IMR-90 (cell line): Measurements from ENCODE around the gene NRIP1. TPM values are rescaled to one million over a fixed set of nuclear protein-coding genes. Genes with fewer than 3 reads are reported as not detected.

Source experiments
- ATAC-seq: fragments of 200-7000 bp; cut with Tn5 transposase; 2 replicates; pipeline ENCODE4 v1.9.1; 2020; ENCODE audit warnings: low read depth, mild to moderate bottlenecking, moderate library complexity
- BruUV-seq: library from RNA; stranded (reverse); fragments of 400-500 nt; replicated peaks from 2 replicates; lab custom pipeline; 2021; lab: Mats Ljungman, UMichigan
- CTCF ChIA-PET: fragments of 300-600 bp; formaldehyde crosslinking; extraction: SDS; loops from one replicate; lab custom pipeline; 2021; ENCODE audit warnings: antibody characterized with exemption; lab: Yijun Ruan, JAX
- POLR2A ChIA-PET: fragments of 300-600 bp; sonication (Branson Sonifier 250); formaldehyde crosslinking; loops from one replicate; lab custom pipeline; 2022; ENCODE audit warnings: antibody characterized with exemption; ENCODE audit not compliant: unreplicated experiment; lab: Charles Lee
- DNase-seq: peaks from one replicate; pipeline ENCODE4 v3.0.0; 2013
- H2AFZ ChIP-seq: replicated peaks from 2 replicates; pipeline ENCODE3; 2013; ENCODE audit warnings: low read length, mild to moderate bottlenecking; ENCODE audit not compliant: poor library complexity
- H2AK5ac ChIP-seq: 2 replicates; pipeline ENCODE4 v1.6.1; 2013; ENCODE audit warnings: low read depth, low read length, inconsistent platforms
- H2AK9ac ChIP-seq: replicated peaks from 2 replicates; pipeline ENCODE3; 2013; ENCODE audit warnings: mild to moderate bottlenecking, low read depth, low read length, moderate library complexity; ENCODE audit not compliant: poor library complexity
- H2BK120ac ChIP-seq: 2 replicates; pipeline ENCODE4 v1.6.1; 2013; ENCODE audit warnings: low read depth, low read length, inconsistent platforms
- H2BK15ac ChIP-seq: 3 replicates; pipeline ENCODE4 v1.6.1; 2013; ENCODE audit warnings: low read depth, low read length, inconsistent platforms
- H2BK20ac ChIP-seq: 2 replicates; pipeline ENCODE4 v1.6.1; 2013; ENCODE audit warnings: low read depth, mild to moderate bottlenecking, inconsistent platforms, low read length, moderate library complexity
- H2BK5ac ChIP-seq: 2 replicates; pipeline ENCODE4 v1.6.1; 2013; ENCODE audit warnings: mild to moderate bottlenecking, low read depth, low read length, inconsistent platforms; ENCODE audit not compliant: poor library complexity, severe bottlenecking
- H3K14ac ChIP-seq: replicated peaks from 2 replicates; pipeline ENCODE4 v1.6.1; 2013; ENCODE audit warnings: low read depth, low read length, inconsistent platforms
- H3K18ac ChIP-seq: 2 replicates; pipeline ENCODE4 v1.6.1; 2013; ENCODE audit warnings: low read depth, low read length, control low read depth
- H3K23ac ChIP-seq: 2 replicates; pipeline ENCODE4 v1.6.1; 2013; ENCODE audit warnings: low read depth, low read length, inconsistent platforms
- H3K27ac ChIP-seq: 2 replicates; pipeline ENCODE4 v1.5.1; 2013; ENCODE audit warnings: mild to moderate bottlenecking, control low read depth, low read length; ENCODE audit not compliant: insufficient read depth
- H3K27me3 ChIP-seq: 2 replicates; pipeline ENCODE4 v1.6.1; 2013; ENCODE audit warnings: low read length; ENCODE audit not compliant: control insufficient read depth, insufficient read depth
- H3K36me3 ChIP-seq: 2 replicates; pipeline ENCODE4 v1.6.1; 2013; ENCODE audit warnings: low read length, mixed read lengths; ENCODE audit not compliant: control insufficient read depth, insufficient read depth
- H3K4ac ChIP-seq: 2 replicates; pipeline ENCODE4 v1.6.1; 2013; ENCODE audit warnings: low read depth, low read length, inconsistent platforms
- H3K4me1 ChIP-seq: 2 replicates; pipeline ENCODE4 v1.6.1; 2013; ENCODE audit warnings: low read length, mixed read lengths; ENCODE audit not compliant: control insufficient read depth, insufficient read depth
- H3K4me2 ChIP-seq: 2 replicates; pipeline ENCODE4 v1.6.1; 2013; ENCODE audit warnings: low read depth, mild to moderate bottlenecking, control low read depth, low read length, moderate library complexity
- H3K4me3 ChIP-seq: 2 replicates; pipeline ENCODE4 v1.5.1; 2013; ENCODE audit warnings: low read depth, mild to moderate bottlenecking, control low read depth, low read length, moderate library complexity; ENCODE audit not compliant: insufficient read depth
- H3K56ac ChIP-seq: 2 replicates; pipeline ENCODE4 v1.6.1; 2013; ENCODE audit warnings: low read length, inconsistent platforms; ENCODE audit not compliant: insufficient read depth; ENCODE audit errors: extremely low read depth
- H3K79me1 ChIP-seq, 2 experiments: 2 replicates each; pipeline ENCODE4 v1.6.1; 2013; ENCODE audit warnings: low read length in 2 of 2, inconsistent platforms in 1 of 2, low read depth in 1 of 2
- H3K9ac ChIP-seq: 2 replicates; pipeline ENCODE4 v1.6.1; 2013; ENCODE audit warnings: low read depth, low read length, control low read depth
- H3K9me1 ChIP-seq: 2 replicates; pipeline ENCODE4 v1.6.1; 2013; ENCODE audit warnings: low read length, inconsistent platforms; ENCODE audit not compliant: insufficient read depth
- H3K9me3 ChIP-seq: 2 replicates; pipeline ENCODE4 v1.6.1; 2013; ENCODE audit warnings: low read length; ENCODE audit not compliant: control insufficient read depth, insufficient read depth
- H4K20me1 ChIP-seq: 2 replicates; pipeline ENCODE4 v1.6.1; 2013; ENCODE audit warnings: low read length, inconsistent platforms; ENCODE audit not compliant: insufficient read depth
- H4K5ac ChIP-seq: 2 replicates; pipeline ENCODE4 v1.6.1; 2013; ENCODE audit warnings: mild to moderate bottlenecking, low read depth, low read length, control low read depth
- H4K8ac ChIP-seq, 2 experiments: 2 replicates each; pipeline ENCODE4 v1.6.1; 2013; ENCODE audit warnings: low read depth in 2 of 2, low read length in 2 of 2, control low read depth in 1 of 2, inconsistent platforms in 1 of 2
- H4K91ac ChIP-seq: 2 replicates; pipeline ENCODE4 v1.6.1; 2013; ENCODE audit warnings: low read depth, low read length, inconsistent platforms; ENCODE audit not compliant: insufficient read depth
- BHLHE40 ChIP-seq: fragments of 150-350 bp; IDR thresholded peaks from 2 replicates; pipeline ENCODE4 v1.6.1; 2016; ENCODE audit warnings: mild to moderate bottlenecking, low read depth, low read length
- CEBPB ChIP-seq: IDR thresholded peaks from 2 replicates; pipeline ENCODE4 v1.6.1; 2012; ENCODE audit warnings: low read depth, low read length, improper control_type of control experiment
- CHD1 ChIP-seq: IDR thresholded peaks from 2 replicates; pipeline ENCODE4 v1.6.1; 2012; ENCODE audit warnings: low read depth, low read length, improper control_type of control experiment
- FOS ChIP-seq: fragments of 150-350 bp; IDR thresholded peaks from 2 replicates; pipeline ENCODE4 v1.6.1; 2016; ENCODE audit warnings: low read depth, low read length
- MAFK ChIP-seq: IDR thresholded peaks from 2 replicates; pipeline ENCODE4 v1.6.1; 2012; ENCODE audit warnings: low read depth, low read length, improper control_type of control experiment
- MAZ ChIP-seq: IDR thresholded peaks from 2 replicates; pipeline ENCODE4 v1.6.1; 2012; ENCODE audit warnings: low read depth, mild to moderate bottlenecking, low read length, improper control_type of control experiment, moderate library complexity, borderline replicate concordance
- MXI1 ChIP-seq: IDR thresholded peaks from 2 replicates; pipeline ENCODE4 v1.6.1; 2012; ENCODE audit warnings: low read depth, mild to moderate bottlenecking, low read length, moderate library complexity, borderline replicate concordance
- NFE2L2 ChIP-seq: fragments of 150-350 bp; IDR thresholded peaks from 2 replicates; pipeline ENCODE4 v1.6.1; 2016; ENCODE audit warnings: low read depth, mild to moderate bottlenecking, low read length
- POLR2A ChIP-seq: IDR thresholded peaks from 2 replicates; pipeline ENCODE4 v1.6.1; 2012; ENCODE audit warnings: mild to moderate bottlenecking, low read depth, low read length
- RAD21 ChIP-seq: IDR thresholded peaks from 2 replicates; pipeline ENCODE4 v1.6.1; 2012; ENCODE audit warnings: low read length, improper control_type of control experiment
- RFX5 ChIP-seq: IDR thresholded peaks from 2 replicates; pipeline ENCODE4 v1.8.0; 2012; ENCODE audit warnings: low read depth, mild to moderate bottlenecking, low read length, moderate library complexity
- SMC3 ChIP-seq: fragments of 150-350 bp; IDR thresholded peaks from 2 replicates; pipeline ENCODE4 v1.6.1; 2016; ENCODE audit warnings: low read depth, mild to moderate bottlenecking, antibody characterized with exemption, low read length, moderate library complexity
- USF2 ChIP-seq: fragments of 150-350 bp; IDR thresholded peaks from 2 replicates; pipeline ENCODE4 v1.6.1; 2017; ENCODE audit warnings: mild to moderate bottlenecking, antibody characterized with exemption, low read length, low read depth
- WGBS, 2 experiments: methylation state at CpG; one replicate each; pipeline versions ENCODE4 v1.1.5 to v1.1.7; 2013; ENCODE audit warnings: missing lambda C conversion rate in 2 of 2; ENCODE audit not compliant: insufficient read length in 1 of 2; ENCODE audit errors: extremely low coverage in 2 of 2; 5-methylcytosine and 5-hydroxymethylcytosine counted together
- dilution Hi-C: fragments of 300-500 bp; cut with HindIII; formaldehyde crosslinking; loops from one replicate; pipeline ENCODE4 v1.14.3; 2018; ENCODE audit warnings: low sequenced_read_pairs; ENCODE audit not compliant: unreplicated experiment
- in situ Hi-C: fragments of 300-500 bp; cut with MboI; formaldehyde crosslinking; loops from 3 replicates; pipeline ENCODE4 v1.14.3; 2019; ENCODE audit warnings: low sequenced_read_pairs, inconsistent platforms, mixed read lengths
- intact Hi-C: fragments of 100-400 bp; cut with micrococcal nuclease; formaldehyde crosslinking; loops from 2 replicates; pipeline ENCODE4 v1.10.0; 2022
- polyA plus RNA-seq, 3 experiments: library from polyadenylated mRNA; depleted of rRNA; stranded (reverse); fragments of >200 nt; gene quantifications; 2 replicates each; pipeline ENCODE4 v1.2.3, GENCODE V29; 2012; ENCODE audit warnings: low replicate concordance in 1 of 3
- total RNA-seq: library from RNA; depleted of rRNA; stranded (reverse); fragments of >200 nt; gene quantifications from 2 replicates; pipeline ENCODE4 v1.2.3, GENCODE V29; 2012
- TF ChIP-seq, protein P1 (sequence below): conservative IDR thresholded peaks from 2 replicates; pipeline ENCODE4 v1.5.1; 2012; ENCODE audit warnings: mild to moderate bottlenecking, low read depth, low read length, improper control_type of control experiment
- TF ChIP-seq, protein P2 (sequence below): fragments of 150-350 bp; IDR thresholded peaks from 2 replicates; pipeline ENCODE4 v1.6.1; 2016; ENCODE audit warnings: low read depth, mild to moderate bottlenecking, low read length, moderate library complexity, borderline replicate concordance

The NRIP1 gene
- total and polyA plus RNA-seq, 2 of the 4 experiments (the other 2 are of a cell fraction): 9.6 to 73.8 TPM

GRCh38 chr21:15060543-15061175 is 4.1 kb downstream of the NRIP1 start:
- CTCF ChIA-PET: no interaction called here
- Histone ChIP-seq H4K5ac (no peak overlapping the region), H2AK9ac (no peak overlapping the region), H4K20me1 (peaks cover 58% of the 10 kb centered on the region), H3K4ac (no peak overlapping the region), H2BK120ac (no peak overlapping the region), H4K91ac (no peak overlapping the region), H3K27me3 (no peaks in the 10 kb centered on the region), H2AK5ac (peak overlapping the region; percentile 29; the same call in 1 of the 2 replicates), H2AFZ (no peak overlapping the region), H2BK5ac (peak overlapping the region; percentile 90), H3K4me1 (peaks cover 6% of the 10 kb centered on the region), H3K4me3 (peak overlapping the region; percentile 8; the same call in 1 of the 2 replicates), H3K9ac (no peak overlapping the region; the same call in 1 of the 2 replicates), H2BK20ac (no peak overlapping the region), H2BK15ac (0 out of 3 replicates have a peak overlapping the region, but pooled peaks have one; percentile 2), H3K56ac (no peak overlapping the region), H3K23ac (peak overlapping the region; percentile 57), H4K8ac (peak overlapping the region in 1 of 2 experiments; percentile 49; a peak in 1 of 4 replicates), H3K79me1 (peaks cover 0 to 15% of the 10 kb centered on the region in 2 experiments; a peak in 2 of 4 replicates), H3K18ac (peak overlapping the region; percentile 77; the same call in 1 of the 2 replicates), H3K9me1 (peaks cover 4% of the 10 kb centered on the region), H3K14ac (peak overlapping the region; percentile 49; the same call in 1 of the 2 replicates), H3K9me3 (no peaks in the 10 kb centered on the region), H3K36me3 (no peaks in the 10 kb centered on the region), H3K27ac (peak overlapping the region; percentile 3; the same call in 1 of the 2 replicates), H3K4me2 (peak overlapping the region; percentile 52)
- intact Hi-C loops: loop anchor here (5.0 kb wide), 1 partner anchor 143 kb away; no protein-coding TSS in a partner anchor
- dilution Hi-C loops: no loop called here
- in situ Hi-C loops: loop anchor here (10.0 kb wide), 1 partner anchor 186 kb away; no protein-coding TSS in a partner anchor
- BruUV-seq: no TSS peak
- POLR2A ChIA-PET: no interaction called here
- DNase-seq (peak; percentile 51), ATAC-seq (no peak)
- no CpG with 5 or more reads among the region's 2 CpGs for WGBS, 2 experiments
- TF ChIP-seq, protein P1, sequence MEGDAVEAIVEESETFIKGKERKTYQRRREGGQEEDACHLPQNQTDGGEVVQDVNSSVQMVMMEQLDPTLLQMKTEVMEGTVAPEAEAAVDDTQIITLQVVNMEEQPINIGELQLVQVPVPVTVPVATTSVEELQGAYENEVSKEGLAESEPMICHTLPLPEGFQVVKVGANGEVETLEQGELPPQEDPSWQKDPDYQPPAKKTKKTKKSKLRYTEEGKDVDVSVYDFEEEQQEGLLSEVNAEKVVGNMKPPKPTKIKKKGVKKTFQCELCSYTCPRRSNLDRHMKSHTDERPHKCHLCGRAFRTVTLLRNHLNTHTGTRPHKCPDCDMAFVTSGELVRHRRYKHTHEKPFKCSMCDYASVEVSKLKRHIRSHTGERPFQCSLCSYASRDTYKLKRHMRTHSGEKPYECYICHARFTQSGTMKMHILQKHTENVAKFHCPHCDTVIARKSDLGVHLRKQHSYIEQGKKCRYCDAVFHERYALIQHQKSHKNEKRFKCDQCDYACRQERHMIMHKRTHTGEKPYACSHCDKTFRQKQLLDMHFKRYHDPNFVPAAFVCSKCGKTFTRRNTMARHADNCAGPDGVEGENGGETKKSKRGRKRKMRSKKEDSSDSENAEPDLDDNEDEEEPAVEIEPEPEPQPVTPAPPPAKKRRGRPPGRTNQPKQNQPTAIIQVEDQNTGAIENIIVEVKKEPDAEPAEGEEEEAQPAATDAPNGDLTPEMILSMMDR: no peak
- TF ChIP-seq POLR2A (no peak), RAD21 (no peak), RFX5 (no peak), CEBPB (no peak), USF2 (no peak), CHD1 (no peak), MAZ (no peak), FOS (no peak), SMC3 (no peak), MAFK (no peak), BHLHE40 (no peak), MXI1 (no peak), NFE2L2 (no peak)
- TF ChIP-seq, protein P2, sequence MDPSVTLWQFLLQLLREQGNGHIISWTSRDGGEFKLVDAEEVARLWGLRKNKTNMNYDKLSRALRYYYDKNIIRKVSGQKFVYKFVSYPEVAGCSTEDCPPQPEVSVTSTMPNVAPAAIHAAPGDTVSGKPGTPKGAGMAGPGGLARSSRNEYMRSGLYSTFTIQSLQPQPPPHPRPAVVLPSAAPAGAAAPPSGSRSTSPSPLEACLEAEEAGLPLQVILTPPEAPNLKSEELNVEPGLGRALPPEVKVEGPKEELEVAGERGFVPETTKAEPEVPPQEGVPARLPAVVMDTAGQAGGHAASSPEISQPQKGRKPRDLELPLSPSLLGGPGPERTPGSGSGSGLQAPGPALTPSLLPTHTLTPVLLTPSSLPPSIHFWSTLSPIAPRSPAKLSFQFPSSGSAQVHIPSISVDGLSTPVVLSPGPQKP: no peak
